H9 (cell line): ENCODE measurements around the gene NKX3-2. TPM values are rescaled to one million over a fixed set of nuclear protein-coding genes. Genes with fewer than 3 reads are reported as not detected.

Source experiments
- DNase-seq: peaks from one replicate; pipeline ENCODE4 v3.0.0-alpha.2; 2017
- H2AFZ ChIP-seq: one replicate; pipeline ENCODE4 v1.6.1; 2013; ENCODE audit warnings: mild to moderate bottlenecking, low read length, control low read depth, moderate library complexity
- H2AK5ac ChIP-seq: 2 replicates; pipeline ENCODE4 v1.6.1; 2013; ENCODE audit warnings: low read length, control low read depth, mixed read lengths; ENCODE audit not compliant: insufficient read length
- H2BK120ac ChIP-seq: one replicate; pipeline ENCODE4 v1.6.1; 2013; ENCODE audit warnings: low read depth, mild to moderate bottlenecking, low read length, control low read depth, inconsistent platforms; ENCODE audit not compliant: poor library complexity, severe bottlenecking
- H2BK12ac ChIP-seq: 2 replicates; pipeline ENCODE4 v1.6.1; 2013; ENCODE audit warnings: low read length, control low read depth, mixed read lengths, low read depth; ENCODE audit not compliant: insufficient read length
- H2BK15ac ChIP-seq: 2 replicates; pipeline ENCODE4 v1.6.1; 2013; ENCODE audit warnings: low read depth, low read length, control low read depth
- H2BK20ac ChIP-seq: one replicate; pipeline ENCODE4 v1.6.1; 2013; ENCODE audit warnings: low read depth, mild to moderate bottlenecking, low read length, control low read depth, inconsistent platforms; ENCODE audit not compliant: poor library complexity, severe bottlenecking
- H2BK5ac ChIP-seq: 2 replicates; pipeline ENCODE4 v1.6.1; 2013; ENCODE audit warnings: low read length, control low read depth, mixed read lengths; ENCODE audit not compliant: insufficient read length
- H3K14ac ChIP-seq: 2 replicates; pipeline ENCODE4 v1.6.1; 2013; ENCODE audit warnings: low read length, control low read depth; ENCODE audit not compliant: insufficient read depth
- H3K18ac ChIP-seq: 2 replicates; pipeline ENCODE4 v1.6.1; 2013; ENCODE audit warnings: low read depth, mild to moderate bottlenecking, mixed read lengths, low read length, control low read depth; ENCODE audit not compliant: insufficient read length
- H3K23ac ChIP-seq: 2 replicates; pipeline ENCODE4 v1.6.1; 2013; ENCODE audit warnings: low read length, control low read depth, mixed read lengths, low read depth; ENCODE audit not compliant: insufficient read length
- H3K23me2 ChIP-seq: 2 replicates; pipeline ENCODE4 v1.6.1; 2013; ENCODE audit warnings: low read depth, mild to moderate bottlenecking, mixed read lengths, low read length, control low read depth; ENCODE audit not compliant: insufficient read length, poor library complexity, severe bottlenecking
- H3K27ac ChIP-seq: 2 replicates; pipeline ENCODE4 v1.5.1; 2013; ENCODE audit warnings: low read length, control low read depth, mixed read lengths, low read depth; ENCODE audit not compliant: insufficient read length
- H3K27me3 ChIP-seq: 2 replicates; pipeline ENCODE4 v1.6.1; 2013; ENCODE audit warnings: low read length, control low read depth, inconsistent platforms; ENCODE audit not compliant: insufficient read depth
- H3K4ac ChIP-seq: 2 replicates; pipeline ENCODE4 v1.6.1; 2013; ENCODE audit warnings: low read depth, mild to moderate bottlenecking, control low read depth, inconsistent platforms, low read length, moderate library complexity
- H3K4me1 ChIP-seq: 2 replicates; pipeline ENCODE4 v1.6.1; 2013; ENCODE audit warnings: low read length, control low read depth, inconsistent platforms; ENCODE audit not compliant: insufficient read depth
- H3K4me2 ChIP-seq: 2 replicates; pipeline ENCODE4 v1.6.1; 2013; ENCODE audit warnings: low read length, control low read depth, mixed read lengths; ENCODE audit not compliant: insufficient read length, insufficient read depth
- H3K56ac ChIP-seq: 2 replicates; pipeline ENCODE4 v1.6.1; 2013; ENCODE audit warnings: low read depth, mild to moderate bottlenecking, mixed read lengths, low read length, control low read depth; ENCODE audit not compliant: insufficient read length
- H3K79me1 ChIP-seq: 2 replicates; pipeline ENCODE4 v1.6.1; 2013; ENCODE audit warnings: low read depth, mild to moderate bottlenecking, moderate library complexity, low read length, control low read depth, inconsistent platforms; ENCODE audit not compliant: insufficient read depth, poor library complexity, severe bottlenecking
- H3K79me2 ChIP-seq: 2 replicates; pipeline ENCODE4 v1.6.1; 2013; ENCODE audit warnings: low read length, control low read depth, inconsistent platforms; ENCODE audit not compliant: insufficient read depth
- H3K9ac ChIP-seq: 2 replicates; pipeline ENCODE4 v1.6.1; 2013; ENCODE audit warnings: low read length, control low read depth, mixed read lengths; ENCODE audit not compliant: insufficient read length; ENCODE audit errors: extremely low read depth
- H3K9me3 ChIP-seq: one replicate; pipeline ENCODE4 v1.6.1; 2013; ENCODE audit warnings: low read depth, low read length, inconsistent platforms; ENCODE audit not compliant: control insufficient read depth
- H3T11ph ChIP-seq: one replicate; pipeline ENCODE4 v1.6.1; 2013; ENCODE audit warnings: mild to moderate bottlenecking, low read length, control low read depth, inconsistent platforms
- H4K20me1 ChIP-seq: one replicate; pipeline ENCODE4 v1.6.1; 2013; ENCODE audit not compliant: control insufficient read depth, insufficient read length, insufficient read depth
- H4K5ac ChIP-seq: 2 replicates; pipeline ENCODE4 v1.6.1; 2013; ENCODE audit warnings: low read depth, mild to moderate bottlenecking, mixed read lengths, low read length, control low read depth; ENCODE audit not compliant: insufficient read length
- H4K8ac ChIP-seq: replicated peaks from 2 replicates; pipeline ENCODE4 v1.6.1; 2013; ENCODE audit warnings: low read length, control low read depth, mixed read lengths, low read depth; ENCODE audit not compliant: insufficient read length
- H4K91ac ChIP-seq: 2 replicates; pipeline ENCODE4 v1.6.1; 2013; ENCODE audit warnings: low read depth, mild to moderate bottlenecking, moderate library complexity, mixed read lengths, low read length, control low read depth; ENCODE audit not compliant: insufficient read length
- H3K27ac Mint-ChIP-seq, 3 experiments: 2 replicates in 2 of 3; 3 replicates in 1 of 3; pipeline ENCODE4 v1.8.0; 2020 to 2021; ENCODE audit warnings: mixed read lengths in 3 of 3, mild to moderate bottlenecking in 1 of 3, moderate library complexity in 1 of 3
- H3K27me3 Mint-ChIP-seq: 2 replicates; pipeline ENCODE4 v1.8.0; 2021; ENCODE audit warnings: low read depth, mild to moderate bottlenecking, moderate library complexity, mixed read lengths
- H3K36me3 Mint-ChIP-seq, 3 experiments: 2 replicates in 2 of 3; 3 replicates in 1 of 3; pipeline ENCODE4 v1.8.0; 2020 to 2021; ENCODE audit warnings: low read depth in 3 of 3, mixed read lengths in 3 of 3; ENCODE audit not compliant: insufficient read depth in 1 of 3
- H3K4me1 Mint-ChIP-seq, 2 experiments: 2 replicates each; pipeline ENCODE4 v1.8.0; 2020; ENCODE audit warnings: mixed read lengths in 2 of 2
- H3K4me3 Mint-ChIP-seq, 2 experiments: 2 replicates in 1 of 2; 3 replicates in 1 of 2; pipeline ENCODE4 v1.8.0; 2020 to 2021; ENCODE audit warnings: mild to moderate bottlenecking in 2 of 2, mixed read lengths in 2 of 2, moderate library complexity in 1 of 2
- H3K9me3 Mint-ChIP-seq, 2 experiments: 2 replicates in 1 of 2; 3 replicates in 1 of 2; pipeline ENCODE4 v1.8.0; 2020; ENCODE audit warnings: mild to moderate bottlenecking in 2 of 2, mixed read lengths in 2 of 2, moderate library complexity in 1 of 2
- WGBS: extraction: QIAGEN DNeasy Blood & Tissue Kit; methylation state at CpG from one replicate; pipeline ENCODE4 v1.1.7; 2013; ENCODE audit warnings: missing lambda C conversion rate, low lambda C conversion rate, mixed read lengths; ENCODE audit not compliant: insufficient read length; ENCODE audit errors: extremely low coverage; 5-methylcytosine and 5-hydroxymethylcytosine counted together
- total RNA-seq: library from RNA; stranded (reverse); gene quantifications from 2 replicates; pipeline ENCODE4 v1.2.1, GENCODE V29; 2021
- TF ChIP-seq, protein P1 (sequence below): fragments of 200-600 bp; sonication (generic); conservative IDR thresholded peaks from 3 replicates; pipeline ENCODE4 v1.8.0; 2021; ENCODE audit warnings: antibody characterized with exemption, mild to moderate bottlenecking

Gene NKX3-2
- total RNA-seq, 1 experiment from 2014 or later, result 1.9 TPM

DNA sequence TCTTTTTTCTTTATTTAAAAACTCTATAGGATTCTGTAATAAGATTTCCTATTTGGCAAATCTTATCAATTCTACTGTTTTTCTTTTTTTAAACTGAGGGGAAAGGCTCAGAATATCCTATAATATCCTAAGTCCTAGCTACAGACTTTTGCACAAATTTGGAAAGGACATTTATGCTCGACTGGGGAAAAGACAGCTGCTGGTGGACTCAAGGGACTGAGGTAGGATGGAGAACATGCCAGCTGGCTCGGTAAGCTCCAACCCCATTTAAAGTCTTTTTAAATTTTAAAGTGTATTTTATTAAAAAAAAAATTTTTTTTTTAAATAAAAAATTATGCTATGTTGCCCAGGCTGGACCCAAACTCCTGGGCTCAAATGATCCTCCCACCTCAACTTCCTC is 46.5 kb upstream of the NKX3-2 start:
- H3K4me1 ChIP-seq, result no peaks in the 10 kb centered on the region
- no peak overlapping the region for H4K5ac ChIP-seq
- H4K20me1 ChIP-seq, result no peaks in the 10 kb centered on the region
- no peak overlapping the region for H3K4me2 ChIP-seq
- no peaks in the 10 kb centered on the region for H3K9me3 Mint-ChIP-seq
- no peak overlapping the region for H3T11ph ChIP-seq
- no peak overlapping the region for H3K18ac ChIP-seq
- H3K27ac ChIP-seq, result no peak overlapping the region
- TF ChIP-seq, protein P1, sequence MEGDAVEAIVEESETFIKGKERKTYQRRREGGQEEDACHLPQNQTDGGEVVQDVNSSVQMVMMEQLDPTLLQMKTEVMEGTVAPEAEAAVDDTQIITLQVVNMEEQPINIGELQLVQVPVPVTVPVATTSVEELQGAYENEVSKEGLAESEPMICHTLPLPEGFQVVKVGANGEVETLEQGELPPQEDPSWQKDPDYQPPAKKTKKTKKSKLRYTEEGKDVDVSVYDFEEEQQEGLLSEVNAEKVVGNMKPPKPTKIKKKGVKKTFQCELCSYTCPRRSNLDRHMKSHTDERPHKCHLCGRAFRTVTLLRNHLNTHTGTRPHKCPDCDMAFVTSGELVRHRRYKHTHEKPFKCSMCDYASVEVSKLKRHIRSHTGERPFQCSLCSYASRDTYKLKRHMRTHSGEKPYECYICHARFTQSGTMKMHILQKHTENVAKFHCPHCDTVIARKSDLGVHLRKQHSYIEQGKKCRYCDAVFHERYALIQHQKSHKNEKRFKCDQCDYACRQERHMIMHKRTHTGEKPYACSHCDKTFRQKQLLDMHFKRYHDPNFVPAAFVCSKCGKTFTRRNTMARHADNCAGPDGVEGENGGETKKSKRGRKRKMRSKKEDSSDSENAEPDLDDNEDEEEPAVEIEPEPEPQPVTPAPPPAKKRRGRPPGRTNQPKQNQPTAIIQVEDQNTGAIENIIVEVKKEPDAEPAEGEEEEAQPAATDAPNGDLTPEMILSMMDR, result no peak
- H3K14ac ChIP-seq, result no peak overlapping the region
- peaks cover 0 to 51% (median 46%) of the 10 kb centered on the region in 3 experiments; a peak in 6 of 7 replicates for H3K36me3 Mint-ChIP-seq
- H3K27ac Mint-ChIP-seq, result no peak overlapping the region
- DNase-seq, result no peak
- H3K9ac ChIP-seq, result no peak overlapping the region
- H2AK5ac ChIP-seq, result no peak overlapping the region
- H3K4ac ChIP-seq, result no peak overlapping the region
- no peaks in the 10 kb centered on the region for H3K4me1 Mint-ChIP-seq
- no CpG with 5 or more reads among the region's 2 CpGs for WGBS
- no peak overlapping the region for H2BK120ac ChIP-seq
- H3K27me3 Mint-ChIP-seq, result no peaks in the 10 kb centered on the region
- no peak overlapping the region for H2BK20ac ChIP-seq
- no peaks in the 10 kb centered on the region for H3K27me3 ChIP-seq
- H3K23me2 ChIP-seq, result no peaks in the 10 kb centered on the region
- no peaks in the 10 kb centered on the region for H3K79me2 ChIP-seq
- H3K79me1 ChIP-seq, result no peaks in the 10 kb centered on the region
- H3K23ac ChIP-seq, result no peak overlapping the region
- no peak overlapping the region for H2BK12ac ChIP-seq
- H3K4me3 Mint-ChIP-seq, result no peak overlapping the region
- no peak overlapping the region for H2AFZ ChIP-seq
- no peaks in the 10 kb centered on the region for H3K9me3 ChIP-seq
- H4K91ac ChIP-seq, result no peak overlapping the region
- H4K8ac ChIP-seq, result no peak overlapping the region
- H2BK15ac ChIP-seq, result no peak overlapping the region
- no peak overlapping the region for H3K56ac ChIP-seq
- no peak overlapping the region for H2BK5ac ChIP-seq
